Activated T-helper 2 cell treated with anti-CD3 and anti-CD28 coated beads, Interferon-gamma antibody, Interleukin-2, Interleukin-4, amounts not matched to agents 10 μg/mL and 5 μg/mL and 100 μg/mL, durations not matched to agents 14 hours and 24 hours and 36 hours (primary cell): ENCODE results near the gene RTBDN. TPM values are rescaled to one million over a fixed set of nuclear protein-coding genes. Genes with fewer than 3 reads are reported as not detected.

Experiments used
- DNase-seq: peaks from one replicate; pipeline ENCODE4 v3.0.0; 2021; ENCODE audit warnings: low spot score
- H3K27ac Mint-ChIP-seq: one replicate; pipeline ENCODE4 v1.8.0; 2021; ENCODE audit warnings: mixed read lengths
- H3K27me3 Mint-ChIP-seq: one replicate; pipeline ENCODE4 v1.8.0; 2021; ENCODE audit warnings: low read depth, mixed read lengths
- H3K36me3 Mint-ChIP-seq: one replicate; pipeline ENCODE4 v1.8.0; 2021; ENCODE audit warnings: low read depth, mixed read lengths
- H3K4me1 Mint-ChIP-seq: one replicate; pipeline ENCODE4 v1.8.0; 2021; ENCODE audit warnings: low read depth, mixed read lengths
- H3K4me3 Mint-ChIP-seq: one replicate; pipeline ENCODE4 v1.8.0; 2021; ENCODE audit warnings: low read depth, mild to moderate bottlenecking, moderate library complexity, mixed read lengths
- H3K9me3 Mint-ChIP-seq: one replicate; pipeline ENCODE4 v1.8.0; 2021; ENCODE audit warnings: mixed read lengths
- intact Hi-C: fragments of 100-400 bp; cut with micrococcal nuclease; formaldehyde crosslinking; loops from one replicate; pipeline ENCODE4 v1.15.1; 2023
- total RNA-seq: library from RNA; stranded (reverse); gene quantifications from 2 replicates; pipeline ENCODE4 v1.2.3, GENCODE V29; 2022

Gene RTBDN
- total RNA-seq, 1 donor from 2014 or later: not detected

GRCh38 chr19:12843328-12843727, 8.9 kb upstream of the RTBDN start:
- intact Hi-C loops: loop anchor here (10.0 kb wide), 1 partner anchor 289 kb away; the partner anchor contains the start of gene ZNF564
- no peaks in the 10 kb centered on the region for H3K9me3 Mint-ChIP-seq
- H3K4me3 Mint-ChIP-seq: no peak overlapping the region
- H3K4me1 Mint-ChIP-seq: peaks cover 29% of the 10 kb centered on the region
- no peak overlapping the region for H3K27ac Mint-ChIP-seq
- H3K36me3 Mint-ChIP-seq: no peaks in the 10 kb centered on the region
- peaks cover 35% of the 10 kb centered on the region for H3K27me3 Mint-ChIP-seq
- no peak for DNase-seq

GRCh38 chr19:12842511-12842910, 8.1 kb upstream of the RTBDN start:
- H3K27me3 Mint-ChIP-seq: peaks cover 40% of the 10 kb centered on the region

GRCh38 chr19:12841094-12841493, 6.7 kb upstream of the RTBDN start:
- Mint-ChIP-seq H3K36me3 (no peaks in the 10 kb centered on the region), H3K27ac (no peak overlapping the region), H3K4me1 (peaks cover 32% of the 10 kb centered on the region), H3K27me3 (peaks cover 51% of the 10 kb centered on the region), H3K9me3 (no peaks in the 10 kb centered on the region), H3K4me3 (peak overlapping the region; percentile 54)
- intact Hi-C loops: loop anchor here (10.0 kb wide), 1 partner anchor 286 kb away; the partner anchor contains the start of gene ZNF564
- DNase-seq: no peak

More at GRCh38 chr19:12842511-12842910, 8.1 kb upstream of the RTBDN start:
- intact Hi-C loops: loop anchor here (10.0 kb wide), 1 partner anchor 288 kb away; the partner anchor contains the start of gene ZNF564
- H3K36me3 Mint-ChIP-seq: no peaks in the 10 kb centered on the region
- peaks cover 27% of the 10 kb centered on the region for H3K4me1 Mint-ChIP-seq
- H3K4me3 Mint-ChIP-seq: no peak overlapping the region
- H3K27ac Mint-ChIP-seq: no peak overlapping the region
- DNase-seq: no peak
- no peaks in the 10 kb centered on the region for H3K9me3 Mint-ChIP-seq

GRCh38 chr19:12840091-12841079, 6.0 kb upstream of the RTBDN start:
- H3K4me1 Mint-ChIP-seq: peaks cover 32% of the 10 kb centered on the region
- no peaks in the 10 kb centered on the region for H3K9me3 Mint-ChIP-seq
- H3K4me3 Mint-ChIP-seq: peak overlapping the region; percentile 32

GRCh38 chr19:12838886-12839756, 4.7 kb upstream of the RTBDN start:
- Mint-ChIP-seq H3K4me1 (peaks cover 35% of the 10 kb centered on the region), H3K27me3 (peaks cover 60% of the 10 kb centered on the region), H3K9me3 (no peaks in the 10 kb centered on the region), H3K4me3 (peak overlapping the region; percentile 72), H3K36me3 (no peaks in the 10 kb centered on the region), H3K27ac (peak overlapping the region; percentile 21)
- DNase-seq: no peak
- intact Hi-C loops: loop anchor here (5.0 kb wide), 2 partner anchors 173 to 258 kb away; no protein-coding TSS in a partner anchor

More at GRCh38 chr19:12840091-12841079, 6.0 kb upstream of the RTBDN start:
- intact Hi-C loops: loop anchor here (10.0 kb wide), 1 partner anchor 286 kb away; the partner anchor contains the start of gene ZNF564
- H3K36me3 Mint-ChIP-seq: no peaks in the 10 kb centered on the region
- peaks cover 55% of the 10 kb centered on the region for H3K27me3 Mint-ChIP-seq
- peak; percentile 62 for DNase-seq
- no peak overlapping the region for H3K27ac Mint-ChIP-seq

GRCh38 chr19:12838182-12838885, 4.0 kb upstream of the RTBDN start, which contains the start of gene MAST1:
Gene MAST1, plus strand, starts transcription at chr19:12838515. Its CDS starts 58 bp downstream, at chr19:12838573.
- peaks cover 34% of the 10 kb centered on the region for H3K4me1 Mint-ChIP-seq
- DNase-seq: peak; percentile 51
- H3K9me3 Mint-ChIP-seq: no peaks in the 10 kb centered on the region
- peak within 1 kb of the TSS; percentile 21 for H3K27ac Mint-ChIP-seq
- peak within 1 kb of the TSS; percentile 72 for H3K4me3 Mint-ChIP-seq
- peaks cover 60% of the 10 kb centered on the region for H3K27me3 Mint-ChIP-seq
- H3K36me3 Mint-ChIP-seq: no peaks in the 10 kb centered on the region
- intact Hi-C loops: loop anchor here (5.0 kb wide), 2 partner anchors 174 to 259 kb away; no protein-coding TSS in a partner anchor

- intact Hi-C loops: loop anchor here (5.0 kb wide), 2 partner anchors 175 to 260 kb away; no protein-coding TSS in a partner anchor
- no peaks in the 10 kb centered on the region for H3K9me3 Mint-ChIP-seq
- no peak overlapping the region for H3K27ac Mint-ChIP-seq
- peaks cover 62% of the 10 kb centered on the region for H3K27me3 Mint-ChIP-seq
- peaks cover 40% of the 10 kb centered on the region for H3K4me1 Mint-ChIP-seq
- no peak overlapping the region for H3K4me3 Mint-ChIP-seq
- DNase-seq: no peak
- H3K36me3 Mint-ChIP-seq: no peaks in the 10 kb centered on the region
Measured at GRCh38 chr19:12837225-12837624, 2.8 kb upstream of the RTBDN start.

GRCh38 chr19:12836529-12836863, 2.1 kb upstream of the RTBDN start:
- no peaks in the 10 kb centered on the region for H3K9me3 Mint-ChIP-seq
- intact Hi-C loops: loop anchor here (5.0 kb wide), 2 partner anchors 176 to 261 kb away; no protein-coding TSS in a partner anchor
- no peak overlapping the region for H3K4me3 Mint-ChIP-seq
- no peak for DNase-seq
- H3K27me3 Mint-ChIP-seq: peaks cover 65% of the 10 kb centered on the region
- H3K27ac Mint-ChIP-seq: no peak overlapping the region
- H3K4me1 Mint-ChIP-seq: peaks cover 37% of the 10 kb centered on the region
- H3K36me3 Mint-ChIP-seq: no peaks in the 10 kb centered on the region

- Mint-ChIP-seq H3K9me3 (no peaks in the 10 kb centered on the region), H3K4me3 (no peak overlapping the region), H3K27ac (no peak overlapping the region), H3K4me1 (peaks cover 27% of the 10 kb centered on the region), H3K27me3 (peaks cover 62% of the 10 kb centered on the region), H3K36me3 (no peaks in the 10 kb centered on the region)
- intact Hi-C loops: loop anchor here (5.0 kb wide), 2 partner anchors 177 to 262 kb away; no protein-coding TSS in a partner anchor
- no peak for DNase-seq
Measured at GRCh38 chr19:12834976-12835757, 788 bp upstream of the RTBDN start.

- no peaks in the 10 kb centered on the region for H3K9me3 Mint-ChIP-seq
- H3K27me3 Mint-ChIP-seq: peaks cover 59% of the 10 kb centered on the region
- no peak for DNase-seq
- intact Hi-C loops: no loop called here
- H3K4me3 Mint-ChIP-seq: peak overlapping the region; percentile 3
- H3K4me1 Mint-ChIP-seq: peaks cover 20% of the 10 kb centered on the region
- H3K36me3 Mint-ChIP-seq: no peaks in the 10 kb centered on the region
- no peak overlapping the region for H3K27ac Mint-ChIP-seq
Measured at GRCh38 chr19:12833738-12834565, 427 bp downstream of the RTBDN start.

- Mint-ChIP-seq H3K36me3 (no peaks in the 10 kb centered on the region), H3K27me3 (peaks cover 61% of the 10 kb centered on the region)
Measured at GRCh38 chr19:12833418-12833737, 1.0 kb downstream of the RTBDN start.

More at GRCh38 chr19:12833418-12833737, 1.0 kb downstream of the RTBDN start:
- Mint-ChIP-seq H3K4me1 (peaks cover 19% of the 10 kb centered on the region), H3K4me3 (no peak overlapping the region), H3K9me3 (no peaks in the 10 kb centered on the region), H3K27ac (no peak overlapping the region)
- DNase-seq: no peak
- intact Hi-C loops: no loop called here
